NCI-H446 treated with DMSO at 0.1 percent for 48 hours (cell line): ENCODE results near the gene HCAR3.

Experiments
- DNase-seq: peaks from one replicate; lab custom pipeline; 2025; lab: John Stamatoyannopoulos, UW

Gene HCAR3

GRCh38 chr12:122669397-122670070 lies 47.1 kb downstream of the HCAR3 start:
- DNase-seq: no peak

GRCh38 chr12:122668268-122668667 lies 48.3 kb downstream of the HCAR3 start:
- no peak for DNase-seq

GRCh38 chr12:122665759-122666158 lies 50.9 kb downstream of the HCAR3 start:
- DNase-seq: no peak

GRCh38 chr12:122665349-122665748 lies 51.3 kb downstream of the HCAR3 start:
- no peak for DNase-seq
